GM12873 (cell line): Measurements from ENCODE around the gene RNF223.

Source experiments
- TF ChIP-seq, protein P1 (sequence below): IDR thresholded peaks from 2 replicates; pipeline ENCODE4 v1.5.1; 2012; ENCODE audit warnings: low read depth, mild to moderate bottlenecking, moderate library complexity, low read length, control low read depth; ENCODE audit not compliant: insufficient read depth; ENCODE audit errors: missing control alignments

Gene RNF223

DNA sequence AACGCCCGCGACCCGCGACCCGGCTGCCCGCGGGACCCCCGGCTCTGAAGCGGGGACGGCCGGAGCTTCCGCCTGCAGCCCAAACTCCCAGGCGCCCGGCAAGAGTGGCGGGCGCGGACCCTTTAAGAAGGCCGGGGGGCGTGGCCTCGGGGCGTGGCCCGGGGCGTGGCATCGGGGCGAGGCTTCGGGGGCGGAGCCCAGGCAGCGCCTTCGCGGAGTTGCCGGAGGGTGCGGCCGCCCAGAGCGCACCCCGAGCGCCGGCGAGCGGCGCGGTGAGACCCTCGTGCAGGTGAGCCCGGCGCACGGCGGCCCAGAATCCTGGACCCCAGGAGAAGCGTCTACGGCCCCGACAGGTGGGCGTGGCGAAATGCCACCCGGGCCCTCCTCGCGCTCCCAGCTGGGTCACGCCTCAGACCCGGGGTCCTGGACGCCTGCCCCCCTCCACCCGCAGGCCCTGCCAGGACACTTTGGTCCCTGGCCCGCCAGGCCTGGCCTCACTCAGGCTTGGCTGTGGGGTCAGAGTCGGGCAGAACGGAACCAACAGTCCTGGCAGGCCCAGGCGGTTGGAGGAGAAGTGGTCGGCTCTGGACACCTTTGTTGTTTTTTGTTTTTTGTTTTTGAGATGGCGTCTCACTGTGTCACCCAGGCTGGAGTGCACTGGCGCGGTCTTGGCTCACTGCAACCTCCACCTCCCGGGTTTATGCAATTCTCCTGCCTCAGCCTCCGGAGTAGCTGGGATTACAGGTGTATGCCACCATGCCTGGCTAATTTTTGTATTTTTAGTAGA is 14.4 kb downstream of the RNF223 start:
- TF ChIP-seq, protein P1, sequence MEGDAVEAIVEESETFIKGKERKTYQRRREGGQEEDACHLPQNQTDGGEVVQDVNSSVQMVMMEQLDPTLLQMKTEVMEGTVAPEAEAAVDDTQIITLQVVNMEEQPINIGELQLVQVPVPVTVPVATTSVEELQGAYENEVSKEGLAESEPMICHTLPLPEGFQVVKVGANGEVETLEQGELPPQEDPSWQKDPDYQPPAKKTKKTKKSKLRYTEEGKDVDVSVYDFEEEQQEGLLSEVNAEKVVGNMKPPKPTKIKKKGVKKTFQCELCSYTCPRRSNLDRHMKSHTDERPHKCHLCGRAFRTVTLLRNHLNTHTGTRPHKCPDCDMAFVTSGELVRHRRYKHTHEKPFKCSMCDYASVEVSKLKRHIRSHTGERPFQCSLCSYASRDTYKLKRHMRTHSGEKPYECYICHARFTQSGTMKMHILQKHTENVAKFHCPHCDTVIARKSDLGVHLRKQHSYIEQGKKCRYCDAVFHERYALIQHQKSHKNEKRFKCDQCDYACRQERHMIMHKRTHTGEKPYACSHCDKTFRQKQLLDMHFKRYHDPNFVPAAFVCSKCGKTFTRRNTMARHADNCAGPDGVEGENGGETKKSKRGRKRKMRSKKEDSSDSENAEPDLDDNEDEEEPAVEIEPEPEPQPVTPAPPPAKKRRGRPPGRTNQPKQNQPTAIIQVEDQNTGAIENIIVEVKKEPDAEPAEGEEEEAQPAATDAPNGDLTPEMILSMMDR: no peak

DNA sequence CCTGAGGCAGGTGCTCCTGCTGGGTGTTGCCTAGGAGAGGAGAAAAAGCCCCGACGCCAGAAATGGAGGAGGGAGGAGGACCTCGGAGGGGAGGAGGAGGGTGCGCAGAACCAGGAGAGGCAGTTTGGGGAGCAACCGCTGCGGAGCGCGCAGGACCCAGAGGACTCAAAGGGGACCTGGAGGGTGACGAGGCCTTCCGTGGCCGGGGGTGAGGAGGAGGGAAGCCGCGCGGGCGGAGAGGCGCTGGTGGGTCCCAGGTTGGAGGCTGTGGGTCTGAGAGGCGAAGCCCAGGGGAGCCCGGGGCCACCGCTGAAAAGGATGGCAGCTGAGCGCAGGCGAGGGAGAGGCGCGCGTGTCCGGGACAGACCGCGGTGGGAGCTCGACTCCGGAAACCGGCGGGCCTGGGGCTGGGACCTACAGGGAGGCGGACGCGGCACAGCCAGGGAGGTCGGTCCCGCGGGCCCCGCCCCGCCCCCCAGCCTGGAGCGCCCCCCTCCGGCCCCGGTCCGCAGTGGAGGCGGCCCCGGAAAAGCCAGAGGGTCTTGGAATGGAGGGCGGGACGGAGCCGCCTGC is 15.1 kb downstream of the RNF223 start:
- TF ChIP-seq, protein P1: peak; percentile 41

DNA sequence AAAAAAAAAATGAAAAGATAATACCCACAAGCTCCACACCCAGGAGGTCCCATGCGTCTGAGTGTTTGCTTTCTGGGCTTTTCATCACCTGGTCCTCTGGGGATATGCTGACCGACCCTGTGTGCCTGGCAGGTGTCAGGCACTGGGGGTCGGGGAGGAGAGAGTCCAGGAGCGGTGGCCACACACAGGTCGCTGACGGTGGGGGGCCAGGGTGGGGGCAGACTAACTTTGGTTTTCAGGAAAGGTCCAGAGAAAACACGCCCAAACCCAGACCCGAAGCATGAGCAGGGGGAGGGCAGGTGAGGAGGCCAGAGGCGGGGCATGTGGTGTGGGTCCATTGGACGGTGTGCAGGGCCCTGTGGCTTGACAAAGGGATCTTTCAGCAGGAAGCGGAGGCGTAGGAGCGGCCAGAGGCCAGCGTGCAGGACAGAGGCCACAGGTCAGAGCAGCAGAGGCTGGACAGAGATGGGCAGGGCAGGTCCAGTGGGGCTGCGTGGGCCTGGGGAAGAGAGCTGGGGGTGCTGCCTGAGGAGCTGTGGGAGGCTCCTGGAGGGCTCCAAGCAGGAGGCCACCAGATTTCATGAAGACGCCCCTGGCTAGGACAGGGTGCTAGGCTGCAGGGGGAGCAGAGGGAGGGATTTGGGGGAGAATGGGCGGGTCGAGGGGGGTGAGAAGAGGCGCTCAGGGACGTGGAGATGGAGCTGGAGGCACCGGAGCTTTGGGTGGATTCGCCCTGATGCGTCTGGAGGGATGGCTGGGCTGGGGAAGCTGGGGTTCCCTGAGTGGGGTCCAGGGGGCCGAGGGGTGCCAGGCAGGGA is 15.8 kb downstream of the RNF223 start:
- TF ChIP-seq, protein P1: no peak

DNA sequence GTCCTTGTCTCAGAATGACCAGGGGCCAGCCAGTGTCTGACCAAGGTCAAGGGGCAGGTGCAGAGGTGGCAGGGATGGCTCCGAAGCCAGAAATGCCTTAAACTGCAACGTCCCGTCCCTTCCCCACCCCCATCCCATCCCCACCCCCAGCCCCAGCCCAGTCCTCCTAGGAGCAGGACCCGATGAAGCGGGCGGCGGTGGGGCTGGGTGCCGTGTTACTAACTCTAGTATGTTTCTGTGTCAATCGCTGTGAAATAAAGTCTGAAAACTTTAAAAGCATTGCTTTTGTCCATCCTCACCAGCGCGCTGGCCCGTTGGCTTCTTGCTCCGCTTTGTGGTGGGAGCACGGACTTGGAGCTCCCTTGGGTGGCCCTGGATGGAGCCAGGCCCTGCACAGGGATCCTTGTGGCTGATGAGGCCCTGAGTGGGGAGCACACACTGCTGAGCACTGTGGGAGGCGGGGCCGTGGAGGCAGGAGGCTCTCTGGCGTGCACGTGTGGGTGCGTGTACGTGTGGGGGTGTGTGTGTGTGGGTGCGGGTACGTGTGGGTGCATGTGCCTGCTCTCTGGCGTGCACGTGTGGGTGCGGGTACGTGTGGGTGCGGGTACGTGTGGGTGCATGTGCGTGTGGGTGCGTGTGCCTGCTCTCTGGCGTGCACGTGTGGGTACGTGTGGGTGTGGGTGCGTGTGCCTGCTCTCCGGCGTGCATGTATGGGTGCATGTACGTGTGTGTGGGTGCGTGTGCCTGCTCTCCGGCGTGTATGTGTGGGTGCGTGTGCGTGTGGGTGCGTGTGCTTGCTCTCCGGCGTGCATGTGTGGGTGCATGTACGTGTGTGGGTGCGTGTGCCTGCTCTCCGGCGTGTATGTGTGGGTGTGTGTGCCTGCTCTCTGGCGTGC is 18.0 kb downstream of the RNF223 start:
- TF ChIP-seq, protein P1: no peak

DNA sequence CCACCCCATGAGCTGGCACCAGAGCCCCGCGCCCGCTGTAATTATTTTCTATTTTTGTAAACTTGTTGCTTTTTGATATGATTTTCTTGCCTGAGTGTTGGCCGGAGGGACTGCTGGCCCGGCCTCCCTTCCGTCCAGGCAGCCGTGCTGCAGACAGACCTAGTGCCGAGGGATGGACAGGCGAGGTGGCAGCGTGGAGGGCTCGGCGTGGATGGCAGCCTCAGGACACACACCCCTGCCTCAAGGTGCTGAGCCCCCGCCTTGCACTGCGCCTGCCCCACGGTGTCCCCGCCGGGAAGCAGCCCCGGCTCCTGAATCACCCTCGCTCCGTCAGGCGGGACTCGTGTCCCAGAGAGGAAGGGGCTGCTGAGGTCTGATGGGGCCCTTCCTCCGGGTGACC is 19.1 kb downstream of the RNF223 start:
- TF ChIP-seq, protein P1: no peak

DNA sequence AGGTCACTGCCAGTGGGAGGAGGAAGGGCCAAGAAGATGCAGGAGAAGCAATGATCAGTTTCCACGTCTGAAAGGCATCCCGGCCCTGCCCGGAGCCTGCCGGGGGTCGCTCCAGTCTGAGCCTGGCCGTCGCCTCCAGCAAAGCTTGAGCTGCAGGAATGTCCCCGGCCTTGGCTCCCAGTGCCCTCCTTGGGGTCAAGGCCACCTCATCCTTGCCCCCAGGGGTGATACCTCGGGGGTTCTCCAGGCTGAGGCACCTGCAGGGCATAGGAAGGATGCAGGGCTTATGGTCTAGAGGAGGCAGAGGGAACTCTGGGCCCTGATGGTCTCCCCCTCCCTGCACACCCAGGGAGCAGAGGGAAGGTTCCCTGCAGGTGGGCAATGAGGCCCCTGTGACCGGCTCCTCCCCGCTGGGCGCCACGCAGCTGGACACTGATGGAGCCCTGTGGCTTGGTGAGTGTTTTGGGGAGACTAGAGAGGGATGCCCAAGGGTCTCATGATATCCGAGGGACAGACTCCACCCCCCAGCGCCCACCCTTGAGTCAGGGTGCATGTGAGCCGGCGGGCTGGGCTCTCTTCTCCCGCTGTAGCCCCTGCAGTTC is 19.9 kb downstream of the RNF223 start:
- TF ChIP-seq, protein P1: no peak
